Mesenchymal stem cell (in vitro differentiated cells and primary cell): ENCODE data around the gene PRLHR.

Experiments
- DNase-seq: peaks from one replicate; pipeline ENCODE4 v3.0.0-alpha.2; 2013
- H2AFZ ChIP-seq: one replicate; pipeline ENCODE4 v1.6.1; 2013; ENCODE audit warnings: low read depth, mild to moderate bottlenecking, control low read depth, inconsistent platforms, low read length, moderate library complexity
- H2AK5ac ChIP-seq: 2 replicates; pipeline ENCODE4 v1.6.1; 2013; ENCODE audit warnings: low read length, moderate library complexity, mild to moderate bottlenecking, inconsistent platforms; ENCODE audit not compliant: severe bottlenecking
- H2BK120ac ChIP-seq: one replicate; pipeline ENCODE4 v1.6.1; 2013; ENCODE audit warnings: low read depth, mild to moderate bottlenecking, inconsistent platforms, low read length, moderate library complexity
- H2BK12ac ChIP-seq, 2 experiments: one replicate each; pipeline ENCODE4 v1.6.1; 2013; ENCODE audit warnings: inconsistent platforms in 2 of 2, low read length in 2 of 2, mild to moderate bottlenecking in 2 of 2, moderate library complexity in 2 of 2, control low read depth in 1 of 2
- H2BK15ac ChIP-seq: one replicate; pipeline ENCODE4 v1.6.1; 2013; ENCODE audit warnings: mild to moderate bottlenecking, low read depth, inconsistent platforms; ENCODE audit not compliant: poor library complexity, severe bottlenecking
- H2BK5ac ChIP-seq: 2 replicates; pipeline ENCODE4 v1.6.1; 2013; ENCODE audit warnings: low read depth, mild to moderate bottlenecking, low read length, control low read depth, inconsistent platforms; ENCODE audit not compliant: poor library complexity, severe bottlenecking
- H3K14ac ChIP-seq, 2 experiments: one replicate each; pipeline ENCODE4 v1.6.1; 2013; ENCODE audit warnings: inconsistent platforms in 2 of 2, low read length in 2 of 2, control low read depth in 1 of 2, mild to moderate bottlenecking in 1 of 2, moderate library complexity in 1 of 2
- H3K18ac ChIP-seq, 2 experiments: one replicate each; pipeline ENCODE4 v1.6.1; 2013; ENCODE audit warnings: inconsistent platforms in 2 of 2, low read length in 2 of 2, control low read depth in 1 of 2, low read depth in 1 of 2, mild to moderate bottlenecking in 1 of 2
- H3K23ac ChIP-seq, 2 experiments: one replicate each; pipeline ENCODE4 v1.6.1; 2013; ENCODE audit warnings: inconsistent platforms in 2 of 2, low read length in 2 of 2, mild to moderate bottlenecking in 2 of 2, moderate library complexity in 2 of 2, control low read depth in 1 of 2
- H3K27ac ChIP-seq: 2 replicates; pipeline ENCODE4 v1.5.1; 2013; ENCODE audit warnings: mild to moderate bottlenecking, moderate library complexity, low read length, control low read depth, inconsistent platforms; ENCODE audit not compliant: poor library complexity, severe bottlenecking
- H3K27me3 ChIP-seq, 2 experiments: 2 replicates each; pipeline versions ENCODE4 v1.6.1 to v1.7.0; 2013; ENCODE audit warnings: low read length in 2 of 2, mild to moderate bottlenecking in 2 of 2, moderate library complexity in 2 of 2, control low read depth in 1 of 2, inconsistent platforms in 1 of 2; ENCODE audit not compliant: control insufficient read depth in 1 of 2, insufficient read depth in 1 of 2
- H3K36me3 ChIP-seq, 2 experiments: 2 replicates each; pipeline versions ENCODE4 v1.6.1 to v1.7.0; 2013; ENCODE audit warnings: low read length in 2 of 2, control low read depth in 1 of 2, inconsistent platforms in 1 of 2, low read depth in 1 of 2, mild to moderate bottlenecking in 1 of 2; ENCODE audit not compliant: insufficient read depth in 2 of 2, control insufficient read depth in 1 of 2
- H3K4ac ChIP-seq, 2 experiments: one replicate each; pipeline ENCODE4 v1.6.1; 2013; ENCODE audit warnings: inconsistent platforms in 2 of 2, low read length in 2 of 2, mild to moderate bottlenecking in 2 of 2, moderate library complexity in 2 of 2, control low read depth in 1 of 2, low read depth in 1 of 2
- H3K4me1 ChIP-seq: 2 replicates; pipeline ENCODE4 v1.6.1; 2013; ENCODE audit warnings: low read depth, low read length, control low read depth; ENCODE audit not compliant: control insufficient read depth, insufficient read depth
- H3K4me2 ChIP-seq: 2 replicates; pipeline ENCODE4 v1.6.1; 2013; ENCODE audit warnings: low read length, mild to moderate bottlenecking, inconsistent platforms; ENCODE audit not compliant: poor library complexity, severe bottlenecking
- H3K4me3 ChIP-seq, 2 experiments: 2 replicates each; pipeline versions ENCODE4 v1.5.1 to v1.7.0; 2013; ENCODE audit warnings: low read length in 2 of 2, mild to moderate bottlenecking in 2 of 2, control low read depth in 1 of 2, low read depth in 1 of 2; ENCODE audit not compliant: insufficient read depth in 1 of 2
- H3K79me1 ChIP-seq: replicated peaks from 2 replicates; pipeline ENCODE4 v1.6.1; 2013; ENCODE audit warnings: mild to moderate bottlenecking, control low read depth, low read length, inconsistent platforms; ENCODE audit not compliant: poor library complexity, severe bottlenecking
- H3K9ac ChIP-seq: 2 replicates; pipeline ENCODE4 v1.7.0; 2013; ENCODE audit warnings: mild to moderate bottlenecking, low read length, moderate library complexity
- H3K9me3 ChIP-seq: 2 replicates; pipeline ENCODE4 v1.7.0; 2013; ENCODE audit warnings: mild to moderate bottlenecking, low read length; ENCODE audit not compliant: control insufficient read depth
- H4K8ac ChIP-seq: one replicate; pipeline ENCODE4 v1.6.1; 2013; ENCODE audit warnings: inconsistent platforms, mild to moderate bottlenecking, low read length, moderate library complexity
- H4K91ac ChIP-seq: one replicate; pipeline ENCODE4 v1.6.1; 2013; ENCODE audit warnings: mild to moderate bottlenecking, low read length, inconsistent platforms
- WGBS: methylation state at CpG from one replicate; pipeline ENCODE4 v1.1.7; 2013; ENCODE audit warnings: mixed read lengths; 5-methylcytosine and 5-hydroxymethylcytosine counted together

PRLHR gene

GRCh38 chr10:118564114-118564513 is 31.3 kb downstream of the PRLHR start:
- H2BK5ac ChIP-seq: no peak overlapping the region
- peaks cover 15 to 25% of the 10 kb centered on the region in 2 experiments for H3K27me3 ChIP-seq
- no peaks in the 10 kb centered on the region for H3K4me1 ChIP-seq
- no peak overlapping the region for H3K18ac ChIP-seq
- H3K79me1 ChIP-seq: no peaks in the 10 kb centered on the region
- H2BK12ac ChIP-seq: no peak overlapping the region
- no peak overlapping the region for H3K9ac ChIP-seq
- no peaks in the 10 kb centered on the region for H3K36me3 ChIP-seq
- H2AK5ac ChIP-seq: no peak overlapping the region
- H2BK15ac ChIP-seq: no peak overlapping the region
- no peak overlapping the region for H4K91ac ChIP-seq
- no peak overlapping the region for H3K23ac ChIP-seq
- 100% methylated on average over 1 of the region's 3 CpGs for WGBS
- DNase-seq: no peak
- no peak overlapping the region for H2AFZ ChIP-seq
- H3K14ac ChIP-seq: no peak overlapping the region
- peaks cover 26% of the 10 kb centered on the region for H3K9me3 ChIP-seq
- H4K8ac ChIP-seq: no peak overlapping the region
- H2BK120ac ChIP-seq: no peak overlapping the region
- H3K4ac ChIP-seq: no peak overlapping the region
- no peak overlapping the region for H3K4me2 ChIP-seq
- H3K4me3 ChIP-seq: no peak overlapping the region
- no peak overlapping the region for H3K27ac ChIP-seq

DNA sequence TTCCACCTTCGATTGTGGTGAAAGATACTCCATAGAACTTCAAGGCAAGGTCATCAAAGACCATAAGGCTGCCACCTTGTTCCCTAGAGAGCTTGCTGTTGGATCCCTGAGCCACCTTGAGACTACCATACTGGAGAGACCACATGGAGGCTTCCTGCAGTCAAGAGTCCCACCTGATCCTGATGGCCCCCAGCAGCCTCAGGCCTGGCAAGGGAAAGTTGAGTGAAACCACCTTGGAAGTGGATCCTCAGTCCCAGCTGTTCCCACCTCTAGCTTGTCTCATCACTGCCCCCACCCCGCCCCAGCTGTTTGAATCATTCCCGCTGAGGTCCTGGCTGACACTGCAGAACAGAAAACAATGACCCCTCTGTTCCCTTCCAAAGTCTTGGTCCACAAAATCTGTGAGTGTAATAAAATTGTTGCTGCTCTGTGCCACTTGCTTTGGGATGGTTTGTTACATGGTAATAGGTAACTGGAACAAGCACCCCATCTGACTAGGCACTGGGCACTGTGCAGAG is 32.0 kb downstream of the PRLHR start:
- H3K79me1 ChIP-seq: no peaks in the 10 kb centered on the region
- DNase-seq: no peak
- 97% methylated on average over 2 of the region's 3 CpGs for WGBS
- H3K23ac ChIP-seq: no peak overlapping the region
- H3K4me1 ChIP-seq: no peaks in the 10 kb centered on the region
- H2AFZ ChIP-seq: no peak overlapping the region
- no peak overlapping the region for H3K9ac ChIP-seq
- no peak overlapping the region for H4K91ac ChIP-seq
- no peak overlapping the region for H2BK120ac ChIP-seq
- no peak overlapping the region for H3K27ac ChIP-seq
- H3K4me2 ChIP-seq: no peak overlapping the region
- no peak overlapping the region for H2BK12ac ChIP-seq
- H3K18ac ChIP-seq: no peak overlapping the region
- H2BK5ac ChIP-seq: no peak overlapping the region
- no peak overlapping the region for H3K4me3 ChIP-seq
- H3K27me3 ChIP-seq: peaks cover 15 to 25% of the 10 kb centered on the region in 2 experiments
- H3K14ac ChIP-seq: no peak overlapping the region
- H2BK15ac ChIP-seq: no peak overlapping the region
- peaks cover 27% of the 10 kb centered on the region for H3K9me3 ChIP-seq
- H3K36me3 ChIP-seq: no peaks in the 10 kb centered on the region
- no peak overlapping the region for H3K4ac ChIP-seq
- H4K8ac ChIP-seq: no peak overlapping the region
- H2AK5ac ChIP-seq: no peak overlapping the region

DNA sequence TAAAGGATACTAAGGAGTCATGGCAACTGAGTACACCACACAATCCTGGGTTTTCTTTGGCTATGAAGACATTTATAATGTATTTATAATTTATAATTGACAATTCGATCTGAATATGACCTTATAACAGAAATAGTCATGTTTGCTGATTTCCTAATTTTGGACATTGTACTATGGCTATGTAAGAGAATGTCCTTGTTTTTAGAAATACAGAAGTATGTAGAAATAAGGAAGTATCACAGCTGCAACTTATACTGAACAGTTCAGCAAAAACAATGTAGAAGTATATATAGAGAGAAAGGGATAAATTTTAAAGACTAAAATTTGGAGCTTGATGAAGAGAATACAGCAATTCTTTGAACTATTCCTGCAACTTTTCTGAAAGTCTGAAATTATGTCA is 32.6 kb downstream of the PRLHR start:
- Histone ChIP-seq H2BK12ac (no peak overlapping the region), H2BK15ac (no peak overlapping the region), H3K4ac (no peak overlapping the region), H3K27ac (no peak overlapping the region), H2BK5ac (no peak overlapping the region), H3K27me3 (peaks cover 15 to 25% of the 10 kb centered on the region in 2 experiments), H4K8ac (no peak overlapping the region), H3K23ac (no peak overlapping the region), H3K9me3 (peaks cover 27% of the 10 kb centered on the region), H4K91ac (no peak overlapping the region), H2AFZ (no peak overlapping the region), H3K36me3 (no peaks in the 10 kb centered on the region), H3K4me3 (no peak overlapping the region), H3K4me1 (no peaks in the 10 kb centered on the region), H3K9ac (no peak overlapping the region), H3K14ac (no peak overlapping the region), H2BK120ac (no peak overlapping the region), H3K79me1 (no peaks in the 10 kb centered on the region), H3K18ac (no peak overlapping the region), H3K4me2 (no peak overlapping the region), H2AK5ac (no peak overlapping the region)
- no peak for DNase-seq
- WGBS: no CpG with 5 or more reads among the region's 1 CpG

DNA sequence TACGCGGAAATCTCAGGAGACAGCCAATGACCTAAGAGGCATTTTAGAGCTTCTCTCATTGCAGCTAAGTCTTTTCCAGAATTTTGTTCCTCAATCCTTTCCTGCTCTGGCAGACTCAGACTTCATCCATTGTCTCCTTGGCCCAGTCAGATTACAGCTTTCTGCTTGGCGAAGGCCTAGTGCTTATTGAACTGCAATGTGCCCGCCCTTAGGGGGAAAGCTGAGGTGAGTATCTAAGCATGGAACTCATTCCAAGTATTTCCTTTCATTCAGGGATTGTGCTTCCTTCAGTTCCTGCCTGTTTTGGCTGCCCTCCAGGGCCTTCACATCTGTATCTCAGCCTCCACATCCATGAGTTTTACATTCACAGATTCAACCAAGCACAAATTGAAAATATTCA is 37.5 kb downstream of the PRLHR start:
- Histone ChIP-seq H4K91ac (no peak overlapping the region), H3K79me1 (no peaks in the 10 kb centered on the region), H2AK5ac (no peak overlapping the region), H3K9me3 (peaks cover 27% of the 10 kb centered on the region), H3K4ac (no peak overlapping the region), H3K23ac (no peak overlapping the region), H3K18ac (no peak overlapping the region), H2BK120ac (no peak overlapping the region), H2AFZ (no peak overlapping the region), H3K4me1 (no peaks in the 10 kb centered on the region), H3K14ac (no peak overlapping the region), H2BK15ac (no peak overlapping the region), H4K8ac (no peak overlapping the region), H3K9ac (no peak overlapping the region), H3K36me3 (no peaks in the 10 kb centered on the region), H3K4me3 (no peak overlapping the region), H2BK5ac (no peak overlapping the region), H2BK12ac (no peak overlapping the region), H3K27me3 (peaks cover 0 to 12% of the 10 kb centered on the region in 2 experiments), H3K27ac (no peak overlapping the region), H3K4me2 (no peak overlapping the region)
- 64% methylated on average over 4 of the region's 4 CpGs for WGBS
- DNase-seq: no peak
